Nephron progenitor cell (in vitro differentiated cells): Measurements from ENCODE around the gene RTN4RL1.

Source experiments
- DNase-seq: peaks from one replicate; pipeline ENCODE4 v3.0.0; 2021
- H3K27ac Mint-ChIP-seq: 2 replicates; pipeline ENCODE4 v1.8.0; 2021; ENCODE audit warnings: mild to moderate bottlenecking, moderate library complexity, mixed read lengths
- H3K27me3 Mint-ChIP-seq: 2 replicates; pipeline ENCODE4 v1.8.0; 2021; ENCODE audit warnings: mild to moderate bottlenecking, low read depth, mixed read lengths; ENCODE audit not compliant: poor library complexity
- H3K36me3 Mint-ChIP-seq: 2 replicates; pipeline ENCODE4 v1.8.0; 2021; ENCODE audit warnings: low read depth, mixed read lengths
- H3K4me1 Mint-ChIP-seq: 2 replicates; pipeline ENCODE4 v1.8.0; 2021; ENCODE audit warnings: mixed read lengths
- H3K4me3 Mint-ChIP-seq: 2 replicates; pipeline ENCODE4 v1.8.0; 2021; ENCODE audit warnings: mild to moderate bottlenecking, moderate library complexity, mixed read lengths
- H3K9me3 Mint-ChIP-seq: 2 replicates; pipeline ENCODE4 v1.8.0; 2021; ENCODE audit warnings: mild to moderate bottlenecking, moderate library complexity, mixed read lengths
- CTCF ChIP-seq: fragments of 200-600 bp; sonication (generic); IDR thresholded peaks from 2 replicates; pipeline ENCODE4 v1.5.0; 2021; ENCODE audit warnings: antibody characterized with exemption

Gene RTN4RL1

GRCh38 chr17:2008332-2009126 lies 16.6 kb downstream of the RTN4RL1 start:
- TF ChIP-seq CTCF: no peak
- DNase-seq: no peak
- Mint-ChIP-seq H3K36me3 (no peaks in the 10 kb centered on the region), H3K9me3 (peaks cover 8% of the 10 kb centered on the region), H3K4me1 (peaks cover 40% of the 10 kb centered on the region), H3K27me3 (peaks cover 12% of the 10 kb centered on the region), H3K4me3 (no peak overlapping the region), H3K27ac (peak overlapping the region; percentile 83)

GRCh38 chr17:2004435-2004952 lies 20.6 kb downstream of the RTN4RL1 start:
- Mint-ChIP-seq H3K4me3 (no peak overlapping the region), H3K9me3 (no peaks in the 10 kb centered on the region), H3K27ac (peak overlapping the region; percentile 36), H3K36me3 (no peaks in the 10 kb centered on the region), H3K27me3 (peaks cover 10% of the 10 kb centered on the region), H3K4me1 (peaks cover 37% of the 10 kb centered on the region)
- no peak for TF ChIP-seq CTCF
- DNase-seq: no peak

- Mint-ChIP-seq H3K9me3 (no peaks in the 10 kb centered on the region), H3K36me3 (no peaks in the 10 kb centered on the region), H3K4me3 (no peak overlapping the region), H3K4me1 (peaks cover 39% of the 10 kb centered on the region), H3K27me3 (peaks cover 14% of the 10 kb centered on the region), H3K27ac (no peak overlapping the region)
- DNase-seq: no peak
- no peak for TF ChIP-seq CTCF
These were observed 21.6 kb downstream of the RTN4RL1 start for GRCh38 chr17:2003525-2003924.

- peak overlapping the region; percentile 79 for H3K27ac Mint-ChIP-seq
These were observed 22.3 kb downstream of the RTN4RL1 start for GRCh38 chr17:2002767-2003329.

GRCh38 chr17:1999557-2000251 lies 25.4 kb downstream of the RTN4RL1 start:
- peaks cover 15% of the 10 kb centered on the region for H3K27me3 Mint-ChIP-seq
- peak overlapping the region; percentile 84 for H3K27ac Mint-ChIP-seq
- H3K4me1 Mint-ChIP-seq: peaks cover 52% of the 10 kb centered on the region
- no peaks in the 10 kb centered on the region for H3K36me3 Mint-ChIP-seq
- peak overlapping the region; percentile 74 for H3K4me3 Mint-ChIP-seq
- no peaks in the 10 kb centered on the region for H3K9me3 Mint-ChIP-seq
- DNase-seq: no peak
- TF ChIP-seq CTCF: no peak

More at GRCh38 chr17:2002767-2003329, 22.3 kb downstream of the RTN4RL1 start:
- peaks cover 14% of the 10 kb centered on the region for H3K27me3 Mint-ChIP-seq
- H3K36me3 Mint-ChIP-seq: no peaks in the 10 kb centered on the region
- no peak for TF ChIP-seq CTCF
- peaks cover 35% of the 10 kb centered on the region for H3K4me1 Mint-ChIP-seq
- no peaks in the 10 kb centered on the region for H3K9me3 Mint-ChIP-seq
- H3K4me3 Mint-ChIP-seq: no peak overlapping the region
- no peak for DNase-seq
